Upper lobe of left lung (tissue), 4 donors: Measurements from ENCODE around the gene ADAMTS12.

ENCODE experiments used
- EP300 ChIP-seq, 4 donors: sonication (generic); formaldehyde crosslinking; IDR thresholded peaks; one replicate each; pipeline ENCODE4 v1.5.1; 2017; ENCODE audit warnings: antibody characterized with exemption in 4 of 4, control low read depth in 2 of 4
- POLR2A ChIP-seq, 4 donors: fragments of 450-650 bp; IDR thresholded peaks; one replicate each; pipeline ENCODE4 v1.5.1; 2016 to 2017; ENCODE audit warnings: antibody characterized with exemption in 4 of 4, mild to moderate bottlenecking in 2 of 4
- POLR2AphosphoS5 ChIP-seq, 2 donors: sonication (generic); formaldehyde crosslinking; IDR thresholded peaks; one replicate each; pipeline ENCODE4 v1.5.1; 2017; ENCODE audit warnings: antibody characterized with exemption in 2 of 2
- TF ChIP-seq, protein P1 (sequence below), 6 experiments: fragments of 450-650 bp in 4 of 6; fragments of 200-600 bp in 2 of 6; sonication (generic) in 2 of 6; IDR thresholded peaks; one replicate each; pipeline ENCODE4 v1.5.1; 2016 to 2019; ENCODE audit warnings: antibody characterized with exemption in 6 of 6

DNA sequence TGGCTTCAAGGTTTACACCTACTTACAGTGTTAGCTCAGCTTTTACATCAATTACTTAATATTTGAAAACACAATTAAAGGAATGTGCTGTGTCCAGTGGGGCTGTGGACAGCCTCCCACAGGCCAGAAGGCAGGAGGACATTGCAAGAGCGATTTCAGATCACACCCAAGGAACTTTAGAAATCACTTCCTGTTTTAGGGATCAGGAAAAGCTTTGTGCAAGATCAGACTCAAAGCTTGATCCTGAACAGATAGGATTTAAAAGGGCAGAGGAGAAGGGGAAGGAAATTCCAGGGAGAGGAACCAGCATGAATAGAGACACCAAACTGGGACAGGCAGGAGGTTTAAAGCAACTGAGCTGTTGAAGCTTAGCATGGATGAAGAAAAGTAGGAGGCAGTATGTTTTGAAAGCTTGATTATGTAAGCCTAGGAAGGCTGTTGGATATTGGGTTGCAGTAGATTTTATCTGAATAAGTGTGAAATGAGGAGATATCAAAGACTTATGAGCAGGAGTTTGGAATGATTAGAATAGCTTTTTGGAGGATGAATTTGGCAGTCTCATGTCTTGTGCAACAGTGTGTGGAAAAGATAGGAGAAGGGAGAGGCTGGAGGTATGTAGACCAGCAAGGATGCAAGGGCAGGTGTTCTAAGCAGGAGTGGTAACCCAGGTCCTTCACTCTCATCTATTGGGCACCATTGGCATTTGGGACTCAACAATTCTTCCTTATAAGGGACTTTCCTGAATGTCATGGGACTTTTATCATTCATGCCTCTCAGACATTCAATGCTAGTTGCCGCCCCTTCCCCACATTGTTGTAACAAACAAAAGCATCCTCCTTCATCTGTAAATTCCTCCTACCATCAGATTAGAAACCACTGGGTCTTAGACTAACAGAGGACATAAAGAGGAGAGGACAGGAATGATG, 327.5 kb downstream of the ADAMTS12 start:
- TF ChIP-seq, protein P1, sequence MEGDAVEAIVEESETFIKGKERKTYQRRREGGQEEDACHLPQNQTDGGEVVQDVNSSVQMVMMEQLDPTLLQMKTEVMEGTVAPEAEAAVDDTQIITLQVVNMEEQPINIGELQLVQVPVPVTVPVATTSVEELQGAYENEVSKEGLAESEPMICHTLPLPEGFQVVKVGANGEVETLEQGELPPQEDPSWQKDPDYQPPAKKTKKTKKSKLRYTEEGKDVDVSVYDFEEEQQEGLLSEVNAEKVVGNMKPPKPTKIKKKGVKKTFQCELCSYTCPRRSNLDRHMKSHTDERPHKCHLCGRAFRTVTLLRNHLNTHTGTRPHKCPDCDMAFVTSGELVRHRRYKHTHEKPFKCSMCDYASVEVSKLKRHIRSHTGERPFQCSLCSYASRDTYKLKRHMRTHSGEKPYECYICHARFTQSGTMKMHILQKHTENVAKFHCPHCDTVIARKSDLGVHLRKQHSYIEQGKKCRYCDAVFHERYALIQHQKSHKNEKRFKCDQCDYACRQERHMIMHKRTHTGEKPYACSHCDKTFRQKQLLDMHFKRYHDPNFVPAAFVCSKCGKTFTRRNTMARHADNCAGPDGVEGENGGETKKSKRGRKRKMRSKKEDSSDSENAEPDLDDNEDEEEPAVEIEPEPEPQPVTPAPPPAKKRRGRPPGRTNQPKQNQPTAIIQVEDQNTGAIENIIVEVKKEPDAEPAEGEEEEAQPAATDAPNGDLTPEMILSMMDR (IDR thresholded peaks at IDR 0.05) = no peak
- TF ChIP-seq POLR2A (IDR thresholded peaks at IDR 0.05) (no peak), POLR2AphosphoS5 (IDR thresholded peaks at IDR 0.05) (no peak), EP300 (IDR thresholded peaks at IDR 0.05) (no peak)
